Effector memory CD4-positive, alpha-beta T cell (primary cell): ENCODE measurements around the gene BTRC.
A peak's percentile ranks its signal among the peaks of the same experiment; 100 is the strongest.

Source experiments
- DNase-seq, 3 donors: peaks; one replicate each; pipeline ENCODE4 v3.0.0-alpha.2; 2020
- H3K27ac ChIP-seq: 2 replicates; pipeline ENCODE4 v1.7.0; 2013; ENCODE audit warnings: mild to moderate bottlenecking, low read length, moderate library complexity; ENCODE audit not compliant: insufficient read depth, poor library complexity, severe bottlenecking
- H3K27me3 ChIP-seq: replicated peaks from 2 replicates; pipeline ENCODE4 v1.7.0; 2013; ENCODE audit warnings: mild to moderate bottlenecking, low read length; ENCODE audit not compliant: insufficient read depth, control insufficient read depth, poor library complexity, severe bottlenecking
- H3K36me3 ChIP-seq: 2 replicates; pipeline ENCODE4 v1.7.0; 2013; ENCODE audit warnings: mild to moderate bottlenecking, low read length, moderate library complexity; ENCODE audit not compliant: control insufficient read depth, insufficient read depth
- H3K4me1 ChIP-seq: 2 replicates; pipeline ENCODE4 v1.7.0; 2013; ENCODE audit warnings: low read length, mild to moderate bottlenecking; ENCODE audit not compliant: control insufficient read depth, insufficient read depth, poor library complexity, severe bottlenecking
- H3K4me3 ChIP-seq: 2 replicates; pipeline ENCODE4 v1.7.0; 2013; ENCODE audit warnings: low read length, low read depth, mild to moderate bottlenecking; ENCODE audit not compliant: insufficient read depth, poor library complexity, severe bottlenecking
- H3K9me3 ChIP-seq: 2 replicates; pipeline ENCODE4 v1.7.0; 2013; ENCODE audit warnings: mild to moderate bottlenecking, low read length, moderate library complexity; ENCODE audit not compliant: control insufficient read depth

Gene BTRC

DNA sequence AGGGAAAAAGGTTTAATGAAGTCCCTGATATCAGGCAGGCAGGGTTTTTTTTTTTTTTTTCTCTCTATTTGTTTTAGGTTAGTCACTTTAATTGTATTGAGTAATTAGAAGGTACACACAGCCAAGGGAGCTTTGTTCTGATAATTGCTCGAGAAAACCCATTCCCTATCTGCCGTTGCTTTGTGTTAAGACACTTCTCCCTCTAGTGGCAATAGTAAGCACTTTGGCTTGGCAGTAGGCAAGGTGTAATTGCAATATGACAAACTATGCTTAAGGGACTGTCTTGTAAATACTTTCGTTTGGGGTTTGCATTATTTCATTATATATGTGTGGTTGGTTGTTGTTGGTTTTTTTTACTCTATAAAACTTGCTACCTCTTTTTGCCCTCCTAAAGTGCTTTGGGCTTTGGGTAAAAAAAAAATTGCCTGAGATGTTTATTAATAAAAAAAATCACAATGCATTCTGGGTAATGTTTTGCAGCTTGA, 113.4 kb downstream of the BTRC start:
- Histone ChIP-seq H3K4me1 (no peaks in the 10 kb centered on the region), H3K9me3 (no peaks in the 10 kb centered on the region), H3K27me3 (no peaks in the 10 kb centered on the region), H3K36me3 (no peaks in the 10 kb centered on the region), H3K4me3 (no peak overlapping the region), H3K27ac (no peak overlapping the region)
- peak in 1 of 3 donors; percentile 0 for DNase-seq

DNA sequence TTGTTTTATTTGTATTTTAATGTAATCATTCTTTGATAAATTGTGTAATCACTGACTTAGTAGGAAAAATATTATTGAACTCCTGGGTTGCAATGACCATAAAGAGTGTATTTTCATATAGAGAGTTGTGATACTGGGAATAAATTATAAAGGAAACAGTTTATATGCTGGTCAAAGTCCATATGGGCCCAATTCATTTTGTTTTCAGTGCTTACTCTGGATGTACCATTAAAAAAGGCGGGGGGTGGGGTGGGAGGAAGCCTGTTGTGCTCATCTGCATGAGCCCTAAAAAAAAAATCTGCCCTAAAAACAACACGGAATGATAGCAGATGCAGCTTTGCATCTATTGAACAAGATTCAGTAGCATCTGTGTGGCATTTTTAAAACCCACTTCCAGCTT, 114.2 kb downstream of the BTRC start:
- DNase-seq: no peak
- no peaks in the 10 kb centered on the region for H3K4me1 ChIP-seq
- H3K36me3 ChIP-seq: no peaks in the 10 kb centered on the region
- no peak overlapping the region for H3K27ac ChIP-seq
- H3K27me3 ChIP-seq: no peaks in the 10 kb centered on the region
- no peaks in the 10 kb centered on the region for H3K9me3 ChIP-seq
- H3K4me3 ChIP-seq: no peak overlapping the region

DNA sequence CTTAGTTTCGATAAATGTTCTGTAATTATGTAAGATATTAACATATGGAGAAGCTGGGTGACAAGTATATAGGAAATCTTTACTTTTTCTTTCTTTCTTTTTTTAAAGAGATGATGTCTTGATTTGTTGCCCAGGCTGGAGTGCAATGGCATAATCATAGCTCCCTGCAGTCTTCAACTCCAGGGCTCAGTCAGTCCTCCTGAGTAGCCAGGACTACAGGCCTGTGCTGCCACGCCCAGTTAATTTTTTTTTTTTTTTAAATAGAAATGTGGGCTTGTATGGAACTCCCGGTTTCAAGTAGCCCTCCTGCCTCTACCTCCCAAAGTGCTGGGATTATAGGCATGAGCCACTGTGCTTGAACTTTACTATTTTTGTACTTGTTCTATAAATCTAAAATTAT, 122.4 kb downstream of the BTRC start:
- Histone ChIP-seq H3K27ac (no peak overlapping the region), H3K4me3 (no peak overlapping the region), H3K27me3 (no peaks in the 10 kb centered on the region), H3K4me1 (no peaks in the 10 kb centered on the region), H3K9me3 (no peaks in the 10 kb centered on the region), H3K36me3 (no peaks in the 10 kb centered on the region)
- no peak for DNase-seq

DNA sequence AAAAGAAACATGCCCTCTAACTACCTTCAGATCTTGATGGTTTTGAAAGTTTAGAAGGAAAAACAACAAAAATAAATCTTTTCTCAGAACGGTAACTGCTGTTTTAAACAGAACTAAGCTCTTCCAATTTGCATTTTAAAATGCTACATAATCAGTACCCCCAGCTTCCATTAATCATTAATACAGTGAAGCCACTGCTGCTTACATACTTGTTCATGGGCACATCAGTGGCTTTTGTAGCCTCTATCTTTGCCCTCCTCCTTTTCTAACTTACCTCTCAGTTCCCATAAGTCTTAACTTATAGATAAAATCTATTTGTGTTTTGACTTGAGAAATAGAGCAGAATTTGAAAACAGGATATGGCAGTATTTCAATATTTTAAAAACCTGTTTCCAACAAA, 125.0 kb downstream of the BTRC start:
- Histone ChIP-seq H3K9me3 (no peaks in the 10 kb centered on the region), H3K4me3 (no peak overlapping the region), H3K4me1 (no peaks in the 10 kb centered on the region), H3K27me3 (no peaks in the 10 kb centered on the region), H3K36me3 (no peaks in the 10 kb centered on the region), H3K27ac (no peak overlapping the region)
- DNase-seq: no peak

DNA sequence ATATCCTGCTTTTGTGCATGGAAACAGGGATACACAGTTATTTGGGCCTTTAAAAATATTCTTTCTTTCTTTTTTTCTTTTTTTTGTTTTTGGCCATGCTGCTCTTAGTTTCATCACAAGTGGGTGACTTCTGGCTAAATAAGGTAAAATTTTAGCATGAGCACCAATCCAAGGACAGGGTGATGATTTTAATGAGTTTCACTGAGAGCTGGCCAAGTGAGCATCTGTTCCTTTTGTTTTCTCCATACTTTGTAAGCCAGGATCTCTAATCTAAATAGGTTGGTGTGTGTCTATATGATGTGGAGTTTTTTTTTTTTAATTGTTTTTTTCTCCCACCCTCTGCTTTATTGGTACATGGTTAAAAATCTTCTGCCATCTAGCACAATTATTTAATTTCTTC, 127.3 kb downstream of the BTRC start:
- Histone ChIP-seq H3K9me3 (no peaks in the 10 kb centered on the region), H3K27me3 (no peaks in the 10 kb centered on the region), H3K36me3 (no peaks in the 10 kb centered on the region), H3K4me1 (no peaks in the 10 kb centered on the region), H3K27ac (no peak overlapping the region), H3K4me3 (no peak overlapping the region)
- no peak for DNase-seq

DNA sequence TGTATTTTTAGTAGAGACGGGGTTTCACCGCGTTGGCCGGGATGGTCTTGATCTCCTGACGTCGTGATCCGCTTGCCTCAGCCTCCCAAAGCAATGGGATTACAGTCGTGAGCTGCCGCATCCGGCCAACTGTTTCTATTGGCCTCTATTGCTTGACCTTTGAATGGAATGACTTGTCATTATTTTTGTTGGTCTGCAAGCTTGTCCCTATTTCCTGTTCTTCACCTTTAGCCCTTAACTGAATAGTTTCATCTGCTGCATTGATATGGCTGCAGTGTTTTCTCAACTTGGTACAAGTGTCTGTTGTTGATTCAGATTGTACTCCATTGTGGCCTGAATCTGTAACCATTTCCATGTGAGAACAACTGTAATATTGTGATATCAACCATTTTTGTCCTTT, 128.6 kb downstream of the BTRC start:
- no peaks in the 10 kb centered on the region for H3K9me3 ChIP-seq
- no peaks in the 10 kb centered on the region for H3K27me3 ChIP-seq
- DNase-seq: no peak
- H3K36me3 ChIP-seq: no peaks in the 10 kb centered on the region
- H3K4me1 ChIP-seq: no peaks in the 10 kb centered on the region
- no peak overlapping the region for H3K4me3 ChIP-seq
- H3K27ac ChIP-seq: no peak overlapping the region

DNA sequence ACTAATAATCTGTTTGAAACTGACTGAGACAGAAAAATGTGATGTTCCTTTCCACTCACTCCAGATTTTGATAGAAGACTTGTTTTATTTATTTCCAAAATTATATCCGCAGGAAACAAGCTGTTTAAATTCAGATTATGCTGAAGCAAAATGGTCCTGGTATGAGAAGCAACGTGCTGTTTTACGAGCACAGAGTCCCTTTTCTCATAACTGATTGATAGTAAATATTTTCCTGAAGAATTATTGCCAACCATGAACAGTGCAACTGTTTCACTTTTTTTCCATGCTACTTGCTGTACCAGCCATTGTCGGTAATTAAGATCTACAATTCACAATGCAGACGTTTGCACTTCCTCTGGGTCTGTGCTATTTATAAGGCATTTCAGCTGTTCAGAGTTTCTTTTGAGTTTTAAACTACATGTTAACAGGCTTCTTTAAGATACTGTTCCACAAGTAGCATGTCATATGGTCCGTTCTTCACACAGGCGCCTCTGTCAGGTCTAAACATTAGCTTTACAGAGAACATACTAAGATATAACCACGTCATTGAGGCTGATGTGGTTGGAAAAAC, 130.3 kb downstream of the BTRC start:
- no peaks in the 10 kb centered on the region for H3K9me3 ChIP-seq
- H3K27me3 ChIP-seq: no peaks in the 10 kb centered on the region
- no peak overlapping the region for H3K27ac ChIP-seq
- H3K36me3 ChIP-seq: no peaks in the 10 kb centered on the region
- no peaks in the 10 kb centered on the region for H3K4me1 ChIP-seq
- DNase-seq: no peak
- H3K4me3 ChIP-seq: no peak overlapping the region

DNA sequence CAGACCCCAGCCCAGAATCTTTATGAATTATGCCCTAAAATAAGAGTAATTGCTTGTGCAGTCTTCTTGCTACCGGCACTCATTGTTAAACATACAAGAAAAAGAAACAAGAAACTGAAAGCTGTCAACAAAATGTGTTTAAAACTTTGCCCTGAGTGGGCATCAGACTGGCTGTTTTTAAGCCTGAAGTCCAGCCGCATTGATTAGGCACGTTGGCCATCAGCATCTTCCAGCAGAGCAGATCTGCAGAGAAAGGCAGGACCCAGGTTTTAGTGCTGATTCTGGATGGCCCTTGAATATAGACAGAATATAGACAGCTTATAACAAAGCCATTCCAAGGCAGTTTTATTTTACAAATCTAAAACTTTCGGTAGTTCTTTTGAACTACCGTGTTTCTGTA, 131.2 kb downstream of the BTRC start:
- Histone ChIP-seq H3K4me1 (no peaks in the 10 kb centered on the region), H3K9me3 (no peaks in the 10 kb centered on the region), H3K27me3 (no peaks in the 10 kb centered on the region), H3K4me3 (no peak overlapping the region), H3K27ac (no peak overlapping the region), H3K36me3 (no peaks in the 10 kb centered on the region)
- no peak for DNase-seq

DNA sequence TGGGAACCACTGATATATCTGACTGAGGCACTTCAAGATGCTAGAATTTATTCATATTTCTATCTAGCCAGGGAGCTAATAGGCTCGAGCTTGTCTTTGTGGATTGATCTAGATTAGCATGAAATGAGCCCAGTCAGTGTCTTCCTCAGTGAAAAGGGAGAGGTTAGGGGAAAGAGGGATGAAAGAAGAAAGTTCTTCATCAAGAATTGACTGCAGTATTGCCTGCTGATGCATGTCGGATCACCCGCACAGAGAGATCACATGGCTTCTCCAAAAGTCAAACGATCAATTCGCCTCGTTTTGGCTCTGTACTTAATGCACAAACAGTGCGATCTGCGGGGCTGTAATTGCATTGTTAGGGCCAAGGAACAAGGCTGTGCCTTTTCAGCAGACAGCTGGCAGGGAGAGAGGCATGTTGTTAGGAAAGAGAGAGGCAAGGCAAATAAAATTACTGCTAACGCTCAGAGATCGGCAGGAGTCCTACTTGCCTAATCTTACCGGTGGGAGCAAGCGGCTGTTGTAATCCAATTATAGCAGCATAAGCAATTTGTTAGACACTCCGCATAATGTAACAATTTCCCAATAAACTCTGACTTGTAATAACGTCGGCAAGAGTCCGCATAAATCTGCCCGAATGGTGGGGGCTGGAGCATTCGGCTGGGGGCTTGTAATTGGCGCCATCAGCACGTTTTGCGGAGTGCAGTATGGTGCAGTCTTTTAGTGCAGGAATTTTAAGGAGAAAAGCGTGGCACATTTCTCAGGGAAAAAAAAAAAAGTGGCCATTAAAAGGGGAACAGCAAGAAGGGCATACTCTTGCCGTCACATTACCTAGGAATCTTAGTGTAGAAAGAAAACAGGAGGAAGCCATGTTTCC, 132.0 kb downstream of the BTRC start:
- no peaks in the 10 kb centered on the region for H3K36me3 ChIP-seq
- no peak overlapping the region for H3K27ac ChIP-seq
- H3K27me3 ChIP-seq: no peaks in the 10 kb centered on the region
- H3K4me3 ChIP-seq: no peak overlapping the region
- H3K4me1 ChIP-seq: no peaks in the 10 kb centered on the region
- H3K9me3 ChIP-seq: no peaks in the 10 kb centered on the region
- no peak for DNase-seq

DNA sequence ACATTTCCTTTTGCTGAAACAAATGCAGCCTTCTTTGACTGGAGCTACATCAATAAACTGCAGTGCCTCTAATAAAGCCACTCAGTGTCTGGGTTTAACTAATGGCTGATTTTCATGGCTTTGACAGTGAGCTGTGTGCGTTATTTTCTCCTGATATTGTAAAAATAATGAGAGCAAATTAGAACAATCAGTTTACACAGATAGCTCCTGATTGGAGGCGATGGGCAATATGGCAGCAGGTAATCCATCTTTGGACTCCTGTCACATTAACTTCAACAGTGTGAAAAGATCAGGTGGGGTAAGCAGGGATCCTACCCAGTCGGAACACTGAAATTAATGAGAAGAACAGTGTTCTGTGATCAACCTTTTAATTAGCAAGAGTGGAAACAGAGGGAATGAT, 133.4 kb downstream of the BTRC start:
- no peak overlapping the region for H3K27ac ChIP-seq
- H3K36me3 ChIP-seq: no peaks in the 10 kb centered on the region
- no peak for DNase-seq
- no peaks in the 10 kb centered on the region for H3K27me3 ChIP-seq
- no peaks in the 10 kb centered on the region for H3K4me1 ChIP-seq
- no peaks in the 10 kb centered on the region for H3K9me3 ChIP-seq
- no peak overlapping the region for H3K4me3 ChIP-seq
